Loucy (cell line): Measurements from ENCODE around the gene ZNF284.

ENCODE experiments used
- CTCF ChIP-seq: fragments of 200-600 bp; sonication (generic); conservative IDR thresholded peaks from 2 replicates; pipeline ENCODE4 v1.5.1; 2014; ENCODE audit warnings: mild to moderate bottlenecking, antibody characterized with exemption, low read length
- EZH2phosphoT487 ChIP-seq: fragments of 200-600 bp; IDR thresholded peaks from 2 replicates; pipeline ENCODE4 v1.6.1; 2018; ENCODE audit warnings: antibody characterized with exemption, mild to moderate bottlenecking, moderate library complexity, borderline replicate concordance

DNA sequence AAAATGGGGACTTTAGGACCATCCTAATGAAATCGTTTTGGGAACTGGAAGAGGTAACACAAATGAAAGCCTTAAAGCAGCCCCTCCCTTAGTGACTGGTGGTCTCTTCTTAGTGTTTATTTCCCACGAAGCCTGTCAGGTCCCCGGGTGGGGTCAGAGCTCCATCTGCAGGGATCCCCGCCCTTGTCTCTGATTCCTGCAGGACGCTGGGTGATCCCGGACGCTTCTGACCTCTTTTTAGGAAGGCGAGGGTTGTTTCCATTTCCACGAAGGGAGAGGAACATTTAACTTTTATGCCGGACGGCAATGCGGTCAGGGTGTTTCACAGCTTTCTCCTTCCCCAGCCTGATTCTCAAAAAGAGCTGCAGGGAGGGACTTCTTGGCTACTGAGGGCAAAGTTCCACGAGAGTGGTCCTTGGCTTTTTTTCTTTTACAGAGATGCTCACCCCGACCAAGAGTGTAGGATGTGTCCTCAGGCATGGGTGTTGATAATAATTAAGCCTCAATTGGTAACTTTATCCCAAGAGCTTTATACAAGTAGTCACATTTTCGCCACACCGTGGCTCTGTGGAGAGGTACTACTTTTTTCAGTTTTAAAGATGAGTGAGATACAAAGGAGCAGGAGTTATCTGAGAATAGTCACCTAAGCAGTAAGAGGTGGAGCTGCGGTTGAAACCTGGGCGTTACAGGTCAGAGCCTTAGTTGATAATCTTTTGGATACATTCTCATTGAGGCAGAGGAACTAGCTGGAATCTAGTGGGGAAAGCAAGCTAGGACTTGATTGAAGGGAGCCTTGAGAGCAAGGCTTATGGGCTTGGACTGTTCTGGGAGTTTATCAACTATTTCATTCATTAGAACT, 813 bp downstream of the ZNF284 start:
- no peak for TF ChIP-seq CTCF
- no peak for TF ChIP-seq EZH2phosphoT487
